GM21717 (cell line): ENCODE measurements around the gene KRTAP5-8.
"Not testable (repeated sequence)": the region's sequence is repeated elsewhere in the genome, so short reads cannot be mapped to it uniquely, and the experiment has no call there.

Source experiments
- ATAC-seq: cut with Tn5 transposase; IDR thresholded peaks from one replicate; pipeline ENCODE4 v1.9.1; 2021; ENCODE audit warnings: mild to moderate bottlenecking, moderate library complexity; ENCODE audit not compliant: unreplicated experiment

The KRTAP5-8 gene

GRCh38 chr11:71537977-71538665, at the start of gene KRTAP5-8:
TSS of gene KRTAP5-8 (plus strand) at chr11:71538025. CDS start at chr11:71538056, 31 bp downstream.
- ATAC-seq, result not testable (repeated sequence)

GRCh38 chr11:71488681-71489270, 49.0 kb upstream of the KRTAP5-8 start:
- no peak for ATAC-seq

- ATAC-seq, result no peak
Measured at GRCh38 chr11:71489311-71490043, 48.3 kb upstream of the KRTAP5-8 start.

- ATAC-seq, result no peak
Measured at GRCh38 chr11:71490044-71490730, 47.6 kb upstream of the KRTAP5-8 start.

GRCh38 chr11:71490731-71491390, 47.0 kb upstream of the KRTAP5-8 start:
- no peak for ATAC-seq

GRCh38 chr11:71491531-71491930, 46.3 kb upstream of the KRTAP5-8 start:
- no peak for ATAC-seq

- no peak for ATAC-seq
Measured at GRCh38 chr11:71491940-71492339, 45.9 kb upstream of the KRTAP5-8 start.

- ATAC-seq, result no peak
Measured at GRCh38 chr11:71495286-71496230, 42.3 kb upstream of the KRTAP5-8 start.

GRCh38 chr11:71496421-71496820, 41.4 kb upstream of the KRTAP5-8 start:
- ATAC-seq, result no peak

GRCh38 chr11:71498091-71498490, 39.7 kb upstream of the KRTAP5-8 start:
- no peak for ATAC-seq

GRCh38 chr11:71499125-71499524, 38.7 kb upstream of the KRTAP5-8 start:
- no peak for ATAC-seq

- ATAC-seq, result no peak
Measured at GRCh38 chr11:71499546-71499945, 38.3 kb upstream of the KRTAP5-8 start.

GRCh38 chr11:71500601-71501021, 37.2 kb upstream of the KRTAP5-8 start:
- ATAC-seq, result no peak

- ATAC-seq, result no peak
Measured at GRCh38 chr11:71501071-71501985, 36.5 kb upstream of the KRTAP5-8 start.

GRCh38 chr11:71502026-71502425, 35.8 kb upstream of the KRTAP5-8 start:
- ATAC-seq, result no peak

GRCh38 chr11:71502871-71503435, 34.9 kb upstream of the KRTAP5-8 start:
- no peak for ATAC-seq

- ATAC-seq, result no peak
Measured at GRCh38 chr11:71504531-71504930, 33.3 kb upstream of the KRTAP5-8 start.

GRCh38 chr11:71505001-71505400, 32.8 kb upstream of the KRTAP5-8 start:
- ATAC-seq, result no peak
